ENCODE measurements around the gene MRO.

Gene MRO

GRCh38 chr18:50769463-50769862, 50.4 kb downstream of the MRO start:
- H3K27me3 ChIP-seq (ENCODE audit: control insufficient read depth, low read length) = 0 out of 2 replicates have a peak, but pooled peaks cover 3% of the 10 kb centered on the region
- H3K27ac ChIP-seq (ENCODE audit: low read depth, low read length) = no peak overlapping the region
- no peaks in the 10 kb centered on the region for H3K4me1 ChIP-seq (ENCODE audit: control insufficient read depth, low read length)
- H3F3A ChIP-seq (ENCODE audit: control insufficient read depth, insufficient read depth) = no peaks in the 10 kb centered on the region
- TF ChIP-seq CTCF (IDR thresholded peaks at IDR 0.05; ENCODE audit: low read depth, low read length, poor library complexity, severe bottlenecking) (no peak), EZH2phosphoT487 (IDR thresholded peaks at IDR 0.05; ENCODE audit: borderline replicate concordance, low read length) (no peak)
- no peak overlapping the region for H3K4me3 ChIP-seq (ENCODE audit: low read length)
- H3K36me3 ChIP-seq (ENCODE audit: control insufficient read depth, low read length) = no peaks in the 10 kb centered on the region
- no peaks in the 10 kb centered on the region for H3K79me2 ChIP-seq (ENCODE audit: control insufficient read depth, low read length)
- no peak overlapping the region for H3K4me2 ChIP-seq (ENCODE audit: low read length)
- H4K20me1 ChIP-seq (ENCODE audit: control insufficient read depth, insufficient read depth, low read depth, low read length) = no peaks in the 10 kb centered on the region
- H3K9me2 ChIP-seq (replicated peaks; ENCODE audit: control insufficient read depth, low read length) = no peaks in the 10 kb centered on the region
- no peaks in the 10 kb centered on the region for H3K9me3 ChIP-seq (ENCODE audit: control insufficient read depth, insufficient read depth, low read length)

- Histone ChIP-seq H4K20me1 (ENCODE audit: control insufficient read depth, insufficient read depth, low read depth, low read length) (no peaks in the 10 kb centered on the region), H3K4me1 (ENCODE audit: control insufficient read depth, low read length) (no peaks in the 10 kb centered on the region), H3K27me3 (ENCODE audit: control insufficient read depth, low read length) (peaks cover 8% of the 10 kb centered on the region), H3K9me3 (ENCODE audit: control insufficient read depth, insufficient read depth, low read length) (no peaks in the 10 kb centered on the region), H3F3A (ENCODE audit: control insufficient read depth, insufficient read depth) (no peaks in the 10 kb centered on the region), H3K4me2 (ENCODE audit: low read length) (no peak overlapping the region), H3K27ac (ENCODE audit: low read depth, low read length) (no peak overlapping the region), H3K79me2 (ENCODE audit: control insufficient read depth, low read length) (no peaks in the 10 kb centered on the region), H3K9me2 (replicated peaks; ENCODE audit: control insufficient read depth, low read length) (no peaks in the 10 kb centered on the region), H3K36me3 (ENCODE audit: control insufficient read depth, low read length) (no peaks in the 10 kb centered on the region), H3K4me3 (ENCODE audit: low read length) (no peak overlapping the region)
- TF ChIP-seq CTCF (IDR thresholded peaks at IDR 0.05; ENCODE audit: low read depth, low read length, poor library complexity, severe bottlenecking) (no peak), EZH2phosphoT487 (IDR thresholded peaks at IDR 0.05; ENCODE audit: borderline replicate concordance, low read length) (no peak)
Measured at GRCh38 chr18:50757358-50757757, 62.5 kb downstream of the MRO start.

GRCh38 chr18:50754297-50754696, 65.5 kb downstream of the MRO start:
- H3F3A ChIP-seq (ENCODE audit: control insufficient read depth, insufficient read depth) = no peaks in the 10 kb centered on the region
- no peaks in the 10 kb centered on the region for H3K4me1 ChIP-seq (ENCODE audit: control insufficient read depth, low read length)
- no peaks in the 10 kb centered on the region for H3K9me2 ChIP-seq (replicated peaks; ENCODE audit: control insufficient read depth, low read length)
- H3K4me3 ChIP-seq (ENCODE audit: low read length) = no peak overlapping the region
- H4K20me1 ChIP-seq (ENCODE audit: control insufficient read depth, insufficient read depth, low read depth, low read length) = no peaks in the 10 kb centered on the region
- H3K36me3 ChIP-seq (ENCODE audit: control insufficient read depth, low read length) = no peaks in the 10 kb centered on the region
- TF ChIP-seq EZH2phosphoT487 (IDR thresholded peaks at IDR 0.05; ENCODE audit: borderline replicate concordance, low read length) = no peak
- TF ChIP-seq CTCF (IDR thresholded peaks at IDR 0.05; ENCODE audit: low read depth, low read length, poor library complexity, severe bottlenecking) = no peak
- H3K4me2 ChIP-seq (ENCODE audit: low read length) = no peak overlapping the region
- no peaks in the 10 kb centered on the region for H3K9me3 ChIP-seq (ENCODE audit: control insufficient read depth, insufficient read depth, low read length)
- no peaks in the 10 kb centered on the region for H3K79me2 ChIP-seq (ENCODE audit: control insufficient read depth, low read length)
- H3K27me3 ChIP-seq (ENCODE audit: control insufficient read depth, low read length) = peaks cover 31% of the 10 kb centered on the region
- no peak overlapping the region for H3K27ac ChIP-seq (ENCODE audit: low read depth, low read length)

GRCh38 chr18:50753311-50753710, 66.5 kb downstream of the MRO start:
- no peak for TF ChIP-seq EZH2phosphoT487 (IDR thresholded peaks at IDR 0.05; ENCODE audit: borderline replicate concordance, low read length)
- TF ChIP-seq CTCF (IDR thresholded peaks at IDR 0.05; ENCODE audit: low read depth, low read length, poor library complexity, severe bottlenecking) = no peak
- no peaks in the 10 kb centered on the region for H3K4me1 ChIP-seq (ENCODE audit: control insufficient read depth, low read length)
- H3K4me2 ChIP-seq (ENCODE audit: low read length) = no peak overlapping the region
- H3K36me3 ChIP-seq (ENCODE audit: control insufficient read depth, low read length) = no peaks in the 10 kb centered on the region
- H3K27me3 ChIP-seq (ENCODE audit: control insufficient read depth, low read length) = peaks cover 30% of the 10 kb centered on the region
- no peaks in the 10 kb centered on the region for H3K9me3 ChIP-seq (ENCODE audit: control insufficient read depth, insufficient read depth, low read length)
- H3K9me2 ChIP-seq (replicated peaks; ENCODE audit: control insufficient read depth, low read length) = no peaks in the 10 kb centered on the region
- H3K79me2 ChIP-seq (ENCODE audit: control insufficient read depth, low read length) = no peaks in the 10 kb centered on the region
- H3F3A ChIP-seq (ENCODE audit: control insufficient read depth, insufficient read depth) = no peaks in the 10 kb centered on the region
- H4K20me1 ChIP-seq (ENCODE audit: control insufficient read depth, insufficient read depth, low read depth, low read length) = no peaks in the 10 kb centered on the region
- H3K4me3 ChIP-seq (ENCODE audit: low read length) = no peak overlapping the region
- H3K27ac ChIP-seq (ENCODE audit: low read depth, low read length) = no peak overlapping the region
